IPS DF 4.7 (cell line): Measurements from ENCODE around the gene PRKCB.

Experiments
- DNase-seq: peaks from one replicate; pipeline ENCODE4 v3.0.0-alpha.2; 2013; ENCODE audit warnings: low spot score; ENCODE audit errors: extremely low read depth

PRKCB gene

GRCh38 chr16:23964136-23964535, 128.4 kb downstream of the PRKCB start:
- DNase-seq, result no peak

- DNase-seq, result no peak
Observed at GRCh38 chr16:23965137-23965733, 129.5 kb downstream of the PRKCB start.

- DNase-seq, result no peak
Observed at GRCh38 chr16:23966597-23967394, 131.0 kb downstream of the PRKCB start.

GRCh38 chr16:23967775-23968174, 132.0 kb downstream of the PRKCB start:
- DNase-seq, result no peak

GRCh38 chr16:23968176-23968575, 132.4 kb downstream of the PRKCB start:
- DNase-seq, result no peak

- DNase-seq, result no peak
Observed at GRCh38 chr16:23969468-23970297, 133.9 kb downstream of the PRKCB start.

GRCh38 chr16:23974223-23974622, 138.4 kb downstream of the PRKCB start:
- DNase-seq, result peak; percentile 64

- no peak for DNase-seq
Observed at GRCh38 chr16:23975293-23975692, 139.5 kb downstream of the PRKCB start.

- DNase-seq, result no peak
Observed at GRCh38 chr16:23976091-23976490, 140.3 kb downstream of the PRKCB start.

GRCh38 chr16:23976524-23976923, 140.7 kb downstream of the PRKCB start:
- no peak for DNase-seq

GRCh38 chr16:23979441-23979840, 143.7 kb downstream of the PRKCB start:
- DNase-seq, result no peak

- DNase-seq, result no peak
Observed at GRCh38 chr16:23979982-23980381, 144.2 kb downstream of the PRKCB start.

- DNase-seq, result no peak
Observed at GRCh38 chr16:23981429-23982399, 145.9 kb downstream of the PRKCB start.

GRCh38 chr16:23986455-23986854, 150.7 kb downstream of the PRKCB start:
- no peak for DNase-seq

GRCh38 chr16:23987443-23987842, 151.7 kb downstream of the PRKCB start:
- DNase-seq, result no peak

GRCh38 chr16:23990507-23990906, 154.7 kb downstream of the PRKCB start:
- DNase-seq, result no peak

GRCh38 chr16:23991066-23991465, 155.3 kb downstream of the PRKCB start:
- no peak for DNase-seq

GRCh38 chr16:23994615-23995014, 158.8 kb downstream of the PRKCB start:
- DNase-seq, result no peak

- DNase-seq, result no peak
Observed at GRCh38 chr16:23996258-23996955, 160.6 kb downstream of the PRKCB start.

- DNase-seq, result no peak
Observed at GRCh38 chr16:23998771-23999170, 163.0 kb downstream of the PRKCB start.
